ENCODE results near the gene HOXA10.

Gene HOXA10

DNA sequence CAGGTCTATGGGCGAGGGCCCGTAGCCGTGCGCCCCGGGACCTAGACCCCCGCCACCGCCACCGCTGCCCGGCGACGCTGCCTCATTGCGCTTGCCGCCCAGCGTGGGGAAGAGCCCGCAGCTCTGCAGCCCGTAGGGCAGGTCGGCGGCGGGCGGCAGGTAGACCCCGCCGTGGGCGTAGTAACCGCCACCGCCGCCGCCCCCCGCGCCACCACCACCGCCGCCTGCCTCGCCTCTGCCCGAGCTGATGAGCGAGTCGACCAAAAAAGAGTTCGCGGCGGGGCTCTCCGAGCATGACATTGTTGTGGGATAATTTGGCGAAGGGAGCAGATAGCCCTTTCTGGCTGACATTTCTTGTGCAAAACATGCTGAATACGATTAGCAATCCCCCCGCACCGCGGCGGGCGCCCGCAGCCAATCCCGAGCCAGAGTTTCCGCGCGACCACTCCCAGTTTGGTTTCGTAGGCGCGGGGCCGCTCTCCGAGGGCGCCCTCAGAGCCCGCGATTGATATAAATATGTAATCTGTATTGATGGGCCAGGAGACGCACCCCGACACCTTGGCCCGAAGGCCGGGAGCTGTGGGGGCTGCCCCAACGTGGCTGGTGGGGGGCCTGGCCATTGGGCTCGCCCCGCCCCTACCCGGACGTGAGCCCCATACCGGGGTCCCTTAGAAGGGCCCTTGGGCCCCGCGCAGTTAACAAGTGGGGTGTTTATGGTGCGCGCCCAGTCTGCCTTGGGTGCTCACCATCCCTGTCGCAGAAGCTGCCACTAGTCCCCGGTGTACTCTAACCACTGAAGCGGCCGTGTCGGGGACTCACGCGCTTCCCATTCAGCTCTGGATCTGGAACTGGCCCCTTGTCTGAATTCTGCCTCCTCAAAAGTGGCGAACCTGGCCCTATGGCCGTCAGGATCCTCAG, at the start of gene HOXA10:
HOXA10 (minus strand) TSS at position 365 of the 918 bp plus-strand sequence; CDS start at position 351, 14 bp downstream.
- DNase-seq: no peak

DNA sequence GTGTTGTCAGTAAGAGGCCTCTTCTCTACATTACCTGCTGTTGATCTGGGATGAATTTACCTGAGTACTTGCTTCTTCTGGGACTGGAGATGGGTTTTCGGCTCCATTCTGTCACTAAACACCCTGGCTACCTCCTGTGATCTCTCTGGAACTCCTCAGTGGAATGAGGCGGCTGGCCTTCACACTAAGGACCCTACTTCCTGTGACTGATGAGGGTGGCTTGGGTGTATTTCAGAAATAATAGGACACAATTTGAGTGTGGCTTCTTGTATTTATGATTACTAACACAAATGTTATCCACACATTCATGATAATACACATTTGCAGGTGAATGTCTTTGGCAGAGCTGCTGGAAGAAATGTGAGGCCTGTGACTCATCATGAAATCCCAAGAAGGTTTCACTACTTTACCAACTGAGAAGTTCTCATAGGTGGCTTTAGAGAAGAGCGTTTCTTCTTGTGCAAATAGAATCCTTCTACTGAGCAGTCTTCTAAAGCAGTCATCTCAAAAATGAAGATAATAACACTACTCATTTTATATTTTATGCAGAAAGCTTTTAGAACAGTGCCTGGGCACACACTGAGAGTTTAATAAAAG, 47.2 kb upstream of the HOXA10 start:
- DNase-seq: no peak

DNA sequence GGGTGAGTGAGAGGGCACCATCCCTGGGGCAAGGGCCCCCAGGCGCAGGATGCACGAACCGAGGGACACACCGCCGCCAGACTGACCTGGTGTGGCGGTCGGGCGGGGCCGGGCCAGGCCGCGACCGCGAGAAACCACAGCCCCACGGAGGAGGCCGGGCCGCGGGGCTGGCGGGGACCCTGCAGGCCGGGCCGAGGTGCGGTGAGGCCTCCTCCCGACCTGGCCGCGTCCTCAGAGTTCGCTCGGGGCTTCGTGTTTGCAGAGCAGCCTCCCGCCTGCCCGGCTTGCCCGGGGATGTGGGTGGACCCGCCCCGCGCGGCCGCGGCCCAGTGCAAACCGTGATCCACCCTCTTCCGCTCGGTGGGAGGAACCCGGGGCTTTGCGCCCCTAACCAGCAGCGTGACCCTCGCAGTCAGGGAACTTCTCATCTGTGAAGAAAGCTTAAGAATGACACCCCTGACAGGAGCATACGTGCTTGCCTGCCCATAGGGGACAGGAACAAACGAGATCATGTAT, 46.4 kb upstream of the HOXA10 start:
- DNase-seq: no peak

DNA sequence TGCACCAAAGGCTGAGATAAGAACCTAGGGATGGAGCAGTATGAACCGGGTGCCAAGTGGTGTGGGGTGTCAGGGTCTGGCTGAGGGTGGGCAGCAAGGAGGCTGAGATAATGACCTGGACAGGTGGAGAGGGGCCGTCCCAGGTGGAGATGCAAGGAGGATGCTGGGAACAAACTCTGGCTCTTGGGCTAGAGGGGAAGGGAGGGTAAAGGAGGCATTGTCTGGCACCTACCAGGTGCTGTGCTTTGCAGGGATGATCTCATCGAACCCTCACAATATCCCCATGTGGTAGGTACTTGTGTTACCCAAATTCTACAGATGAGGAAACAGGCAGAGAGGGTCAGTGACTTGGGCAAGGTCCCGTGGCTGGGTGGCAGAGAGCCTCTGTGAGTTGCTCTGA, 45.7 kb upstream of the HOXA10 start:
- DNase-seq: no peak

DNA sequence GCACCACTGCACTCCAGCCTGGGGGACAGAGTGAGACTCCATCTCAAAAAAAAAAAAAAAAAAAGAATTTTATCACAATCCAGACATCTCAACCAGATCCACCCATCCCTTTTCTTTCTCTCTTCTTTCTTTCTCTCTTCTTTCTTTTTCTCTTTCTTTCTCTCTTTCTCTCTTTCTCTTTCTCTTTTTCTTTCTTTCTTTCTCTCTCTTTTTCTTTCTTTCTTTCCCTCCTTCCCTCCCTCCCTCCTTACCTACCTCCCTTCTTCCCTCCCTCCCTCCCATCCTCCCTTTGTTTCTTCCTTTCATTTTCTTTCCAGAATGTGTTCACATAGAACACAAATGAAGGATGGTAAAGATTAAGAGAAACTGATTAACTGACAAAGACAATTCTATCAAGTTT, 43.8 kb upstream of the HOXA10 start:
- no peak for DNase-seq

DNA sequence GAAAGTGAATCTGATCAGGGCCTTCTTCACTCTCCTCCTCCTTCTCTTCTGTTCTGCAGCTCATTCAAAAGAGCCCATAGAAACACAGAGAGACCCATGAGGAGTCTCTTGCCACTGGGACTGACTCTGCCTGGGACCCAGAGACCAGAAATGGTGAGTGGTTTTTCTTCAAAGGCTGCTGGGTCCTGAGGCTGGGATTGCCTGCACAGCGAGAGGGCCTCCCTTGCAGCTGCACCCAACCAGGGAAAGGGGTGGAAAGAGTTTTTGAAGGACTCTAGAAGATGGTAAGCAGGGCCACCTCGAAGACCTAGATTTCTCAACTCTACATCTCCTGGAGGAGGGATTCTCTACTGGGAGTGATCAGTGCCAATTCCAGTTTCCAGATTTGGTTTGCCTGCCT, 41.2 kb upstream of the HOXA10 start:
- no peak for DNase-seq

DNA sequence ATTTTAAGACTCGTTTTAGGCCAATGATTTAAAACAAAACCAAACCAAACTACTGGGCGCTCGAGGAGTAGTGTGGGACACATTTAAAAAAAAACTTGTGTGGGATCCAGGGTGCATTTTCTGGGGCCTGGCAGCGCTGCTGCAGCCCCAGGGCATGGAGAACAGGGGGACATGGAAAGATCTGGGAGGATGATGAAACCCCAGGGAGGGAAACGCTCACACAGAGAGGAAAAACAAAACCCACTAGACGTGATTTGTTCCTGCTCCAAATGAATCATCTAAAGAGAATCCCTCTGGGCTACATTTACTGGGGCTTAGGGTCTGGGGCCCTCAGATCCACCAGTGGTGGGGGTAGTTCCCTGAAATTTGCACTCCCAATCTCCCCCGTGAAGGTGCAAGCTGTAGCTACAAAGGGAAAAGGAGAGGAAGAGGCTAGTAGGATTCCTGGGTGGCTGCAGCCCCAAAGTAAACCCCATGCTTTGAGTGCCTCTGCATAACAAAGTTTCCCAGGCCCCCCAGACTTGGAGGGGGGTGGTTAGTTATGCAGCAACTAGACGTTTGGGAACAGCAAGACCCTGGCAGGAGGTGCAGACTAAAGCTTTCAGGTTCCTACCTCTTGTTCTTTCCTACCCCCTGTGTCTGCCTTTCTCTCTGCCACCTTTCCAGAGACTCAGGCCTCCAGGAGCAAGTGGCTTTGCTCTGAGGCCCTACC, 40.3 kb upstream of the HOXA10 start:
- no peak for DNase-seq

DNA sequence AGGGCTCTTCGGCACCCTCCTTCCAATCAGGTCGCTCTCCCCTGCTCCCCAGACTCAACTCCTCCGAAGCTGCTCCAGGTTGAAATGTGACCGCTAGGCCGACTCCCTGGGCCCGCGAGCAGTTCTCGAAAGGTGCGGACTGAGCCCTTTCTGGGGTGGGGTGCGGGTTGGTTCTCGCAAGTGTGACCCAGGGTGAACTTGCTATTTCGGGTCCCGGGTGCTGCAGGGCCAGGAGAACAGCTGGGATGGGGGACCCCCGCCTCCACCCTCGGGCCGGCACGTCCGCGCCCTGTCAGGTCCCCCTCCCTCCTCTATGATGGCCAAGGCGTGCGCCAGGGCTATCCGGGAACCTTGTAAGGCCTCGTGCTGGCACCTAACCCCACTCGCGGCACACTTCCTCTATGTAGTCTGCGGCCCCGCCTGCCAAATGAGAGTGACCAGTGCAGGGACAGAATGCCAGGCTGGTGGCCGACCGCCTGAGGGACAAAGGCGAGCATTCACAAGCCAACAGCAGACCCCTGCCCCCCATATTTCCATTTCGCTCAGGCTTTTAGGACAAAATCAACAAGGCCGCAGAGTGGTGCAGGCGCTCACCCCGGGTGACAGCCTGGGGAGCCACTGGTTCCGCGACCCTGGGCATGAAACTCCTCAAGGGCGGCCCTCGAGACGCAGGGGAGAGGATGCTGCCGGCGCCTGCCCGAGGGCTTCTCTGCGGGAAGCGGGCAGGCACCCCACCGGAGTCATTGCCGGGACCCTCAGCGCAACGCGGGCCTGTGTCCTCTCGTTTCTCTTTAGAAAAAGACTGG, 39.5 kb upstream of the HOXA10 start:
- no peak for DNase-seq

DNA sequence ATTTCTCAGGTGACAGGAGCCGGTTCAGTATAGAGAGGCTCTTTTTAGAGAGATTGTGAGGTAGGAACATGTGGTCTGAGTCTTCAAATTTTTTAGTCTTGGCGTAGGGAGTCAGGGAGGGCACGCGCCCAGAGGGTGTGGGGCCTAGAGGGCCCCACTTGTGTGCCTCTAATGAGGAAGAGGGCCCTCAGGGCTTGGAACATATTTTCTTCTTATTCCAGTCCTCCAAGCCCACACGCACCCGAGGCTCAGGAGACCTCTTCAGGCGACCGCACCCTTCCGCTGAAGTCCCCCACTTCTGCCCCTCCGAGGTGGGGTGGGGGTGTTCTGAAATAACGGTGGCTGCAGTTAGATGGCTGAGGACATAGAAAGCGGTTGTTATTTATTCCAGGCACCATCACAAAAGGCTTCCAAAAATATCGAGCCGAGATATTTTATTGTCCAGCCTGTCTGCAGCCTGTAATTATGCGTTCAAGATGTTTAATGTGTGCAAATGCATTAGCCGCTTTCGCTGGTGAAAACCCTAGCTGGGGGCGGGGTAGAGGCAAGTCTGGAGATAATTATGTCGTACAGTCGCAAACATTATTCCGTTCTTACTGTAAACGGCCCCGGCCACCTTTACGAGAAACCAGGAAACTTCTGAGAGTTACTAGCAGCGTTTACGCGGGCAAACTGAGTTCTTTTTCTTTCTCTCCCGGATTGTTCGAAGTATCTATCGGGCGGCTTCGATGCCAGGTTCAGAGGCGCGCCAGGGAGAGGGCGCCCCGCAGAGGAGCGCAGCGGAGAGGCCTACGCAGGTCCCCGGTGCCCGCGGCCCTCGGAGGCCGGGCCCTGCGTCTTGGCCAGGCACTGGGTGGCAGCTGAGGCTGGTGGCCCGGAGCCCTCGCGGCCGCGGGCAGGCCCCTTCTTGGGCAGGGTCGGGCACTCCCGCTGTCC, 38.6 kb upstream of the HOXA10 start:
- DNase-seq: no peak

DNA sequence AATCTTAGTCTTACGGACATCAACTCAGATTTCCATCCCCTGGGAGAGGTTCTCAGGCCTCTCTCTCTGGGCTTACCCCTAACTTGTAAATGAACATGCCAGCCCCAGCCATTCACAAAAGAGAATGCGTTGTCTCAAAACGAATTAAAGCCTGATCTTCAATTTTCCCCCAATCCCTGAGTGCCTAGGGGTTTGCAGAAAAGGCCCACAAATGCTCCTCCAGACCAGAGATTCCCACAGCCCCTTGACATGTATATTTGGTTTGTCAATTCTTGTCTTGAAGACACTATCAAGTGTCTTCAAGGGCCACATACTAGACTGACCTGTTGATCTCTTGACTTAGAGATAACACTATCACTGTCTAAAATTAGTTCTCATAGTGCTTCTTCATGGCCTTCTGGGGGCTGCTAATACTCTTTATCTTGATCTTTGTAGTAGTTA, 37.7 kb upstream of the HOXA10 start:
- no peak for DNase-seq

DNA sequence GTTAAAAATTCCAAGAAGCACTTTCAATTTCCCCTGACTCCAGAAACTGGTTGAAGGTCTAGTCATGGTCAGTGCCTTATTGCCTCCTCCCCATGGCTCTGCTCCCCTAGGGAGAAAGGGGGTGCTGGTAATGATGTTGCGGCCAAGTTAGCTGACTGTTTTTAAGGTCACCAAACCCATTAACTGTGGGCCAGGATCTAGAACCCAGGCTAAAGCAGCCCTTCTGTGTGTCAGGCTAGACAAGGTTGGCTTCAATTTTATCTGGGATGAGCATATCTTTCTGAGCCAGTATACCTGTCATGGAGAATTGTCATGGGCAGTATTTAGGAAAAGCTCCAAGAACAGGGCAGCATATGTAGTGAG, 36.9 kb upstream of the HOXA10 start:
- no peak for DNase-seq

DNA sequence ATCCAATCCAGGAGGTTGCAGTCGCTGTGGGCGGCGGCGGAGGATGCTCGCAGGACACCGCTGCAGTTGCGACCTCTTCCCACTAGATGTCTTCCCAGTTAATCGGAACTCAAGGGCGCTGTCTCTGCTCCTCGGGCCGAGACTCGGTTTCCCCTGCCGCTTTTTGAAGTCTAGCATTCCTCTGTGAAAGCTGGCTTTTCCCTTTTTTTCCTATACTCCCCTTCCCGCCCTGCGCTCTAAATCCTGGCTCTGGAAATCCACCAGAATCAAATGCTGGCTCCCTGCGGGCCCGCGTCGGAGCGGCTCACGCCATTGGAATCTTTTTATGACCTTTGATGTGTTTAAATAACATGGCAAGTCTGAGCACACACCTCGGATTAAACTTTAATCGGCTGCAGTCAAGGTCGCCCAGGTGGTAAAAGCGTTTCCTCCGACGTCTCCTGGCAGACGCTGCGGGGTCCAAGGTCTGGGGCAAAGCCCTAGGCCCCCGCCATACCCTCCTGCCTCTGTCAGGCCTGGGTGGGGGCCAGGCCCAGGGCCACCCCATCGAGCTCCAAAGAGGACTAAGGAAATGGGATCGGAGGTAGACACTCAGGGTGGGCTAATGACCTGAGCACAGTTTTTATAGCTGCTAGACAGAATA, 36.4 kb upstream of the HOXA10 start:
- peak in 3 of 14 donors; percentile 7 to 19 (median 18) for DNase-seq

DNA sequence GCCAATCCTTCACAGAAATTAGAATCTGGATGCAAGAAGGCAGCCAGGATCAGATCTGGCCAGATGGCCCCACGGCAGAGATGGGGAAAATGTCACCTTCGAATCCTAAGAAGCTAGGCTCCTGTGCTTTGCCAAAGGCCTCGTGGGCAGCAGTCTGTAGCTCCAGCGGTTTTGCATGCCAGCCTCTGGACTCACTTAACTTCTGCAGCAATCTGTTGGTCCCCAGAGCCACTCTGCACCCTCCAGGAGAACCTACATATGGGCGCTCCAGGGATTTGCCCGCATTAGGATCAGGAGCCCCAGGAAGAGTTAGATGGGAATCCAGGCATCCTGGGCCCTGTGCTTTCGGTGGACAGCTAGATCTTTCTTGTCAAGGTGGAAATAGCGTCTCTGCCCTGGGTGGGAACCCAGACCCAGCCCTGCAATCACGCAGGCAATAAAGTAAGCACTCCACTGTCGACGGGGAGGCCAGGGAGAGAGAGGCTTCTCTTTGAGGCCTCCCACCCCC, 35.9 kb upstream of the HOXA10 start:
- no peak for DNase-seq

DNA sequence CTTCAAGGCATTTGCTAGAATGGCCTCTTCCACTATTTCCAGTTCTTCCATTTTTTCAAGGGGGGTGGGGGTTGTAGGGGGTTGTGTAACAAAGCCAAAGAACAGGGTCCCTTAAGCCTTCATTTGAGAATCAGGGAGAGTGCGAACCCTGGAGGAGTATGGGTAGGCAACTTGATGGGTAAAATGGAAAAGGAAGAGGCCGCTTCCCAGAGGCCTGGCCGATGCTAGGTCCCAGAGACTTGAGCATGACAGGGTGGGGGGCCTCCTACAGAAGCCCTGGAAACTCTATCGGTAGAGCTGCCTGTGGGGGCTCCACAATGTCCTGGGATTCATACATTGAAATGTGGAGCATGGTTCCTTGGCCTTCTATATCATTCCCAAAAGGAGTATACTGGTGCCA, 34.9 kb upstream of the HOXA10 start:
- DNase-seq: no peak

DNA sequence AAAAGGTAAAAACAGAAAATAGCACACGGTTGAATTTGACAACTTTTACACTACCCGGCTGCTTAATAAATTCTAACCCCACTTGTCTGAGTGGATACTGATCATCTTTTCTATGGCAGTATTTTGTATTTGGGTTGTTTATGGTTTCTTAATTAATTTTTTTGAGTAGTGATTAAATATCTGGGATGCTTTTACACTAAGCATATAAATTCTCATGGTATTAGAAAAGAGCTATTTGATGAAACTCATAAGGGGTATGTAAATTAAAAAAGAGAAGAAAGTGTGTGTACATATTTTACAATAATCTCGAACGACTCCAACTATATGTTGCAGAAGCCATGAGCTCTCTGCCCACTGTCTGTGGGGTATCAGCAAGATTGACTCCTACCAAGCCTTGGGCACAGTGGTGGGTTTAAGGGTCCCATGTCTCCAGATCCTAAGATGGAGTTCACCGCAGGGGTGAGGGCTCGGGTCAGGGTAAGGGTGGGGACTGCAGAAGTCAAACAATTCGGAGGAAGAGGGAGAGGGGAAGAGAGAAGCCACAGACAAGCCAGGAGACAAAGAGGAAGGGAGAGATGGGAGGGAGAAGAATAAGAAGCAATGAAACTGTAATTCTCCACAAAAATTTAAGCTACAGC, 33.3 kb upstream of the HOXA10 start:
- DNase-seq: no peak

DNA sequence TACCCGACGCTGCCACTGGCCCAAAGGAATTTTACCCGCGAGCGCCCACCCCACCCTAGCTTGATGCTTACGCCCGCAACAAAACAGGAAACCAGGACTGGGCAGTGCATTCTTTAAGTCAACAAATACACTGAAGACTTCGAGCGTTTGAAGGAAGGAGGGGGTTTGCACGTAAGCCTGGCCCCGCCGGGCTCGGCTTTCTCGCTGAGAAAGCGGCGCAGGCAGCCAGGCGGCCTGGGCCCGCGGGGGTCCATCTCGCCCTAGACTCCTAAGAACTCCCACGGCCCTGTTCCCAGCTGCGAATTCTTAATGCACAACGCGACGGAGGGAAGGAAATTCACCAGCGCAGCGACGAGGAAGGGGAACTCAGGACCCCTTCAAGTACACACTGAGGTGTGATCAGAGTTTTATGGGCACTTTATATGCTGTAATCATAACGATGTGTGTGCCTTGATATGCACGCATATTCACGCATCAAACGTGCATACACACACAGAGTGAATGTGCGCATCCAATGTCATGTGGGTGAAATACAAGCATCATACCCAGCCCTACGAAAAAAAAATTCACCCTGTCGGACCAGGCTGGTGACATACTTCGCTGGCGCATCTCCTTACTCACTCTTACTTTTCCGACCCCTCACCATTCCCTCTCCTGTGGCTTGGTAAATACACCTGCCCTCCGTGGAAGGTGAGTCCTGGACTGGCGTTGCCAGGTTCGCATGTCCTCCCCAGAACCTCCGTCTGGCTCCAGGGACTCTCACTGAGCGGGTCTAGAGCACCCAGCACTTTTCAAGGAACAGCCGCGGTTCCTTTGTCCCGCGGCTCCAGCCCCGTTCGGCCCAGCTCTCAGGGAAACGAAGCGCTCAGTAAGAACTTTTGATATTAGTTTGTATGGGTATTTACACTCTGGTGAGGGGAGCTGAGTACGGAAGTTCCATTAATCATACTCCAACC, 31.5 kb upstream of the HOXA10 start:
- DNase-seq: no peak

DNA sequence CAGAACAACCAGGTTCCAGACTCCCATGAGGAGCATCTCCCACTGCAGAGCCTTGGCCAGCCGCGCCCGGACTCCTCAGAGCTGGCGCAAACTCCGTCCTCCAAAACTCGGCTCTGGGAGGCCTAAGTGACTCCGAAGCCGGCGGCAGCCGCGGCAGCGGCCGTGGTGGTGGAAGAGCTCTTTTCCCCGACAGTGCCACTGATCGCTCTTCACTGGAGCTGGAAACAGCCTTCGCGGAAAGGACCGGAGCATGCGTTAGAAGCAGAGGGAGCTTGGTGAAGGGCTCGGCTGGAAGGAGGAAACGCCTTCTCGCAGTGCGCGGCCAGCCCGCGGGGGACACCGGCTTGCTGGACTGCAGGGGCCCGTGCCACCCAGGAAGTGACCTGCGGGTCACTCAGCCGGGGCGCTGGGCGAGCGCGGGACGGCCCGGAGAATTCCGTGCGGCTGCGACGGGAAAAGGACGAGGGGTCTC, 30.8 kb upstream of the HOXA10 start:
- DNase-seq: no peak

DNA sequence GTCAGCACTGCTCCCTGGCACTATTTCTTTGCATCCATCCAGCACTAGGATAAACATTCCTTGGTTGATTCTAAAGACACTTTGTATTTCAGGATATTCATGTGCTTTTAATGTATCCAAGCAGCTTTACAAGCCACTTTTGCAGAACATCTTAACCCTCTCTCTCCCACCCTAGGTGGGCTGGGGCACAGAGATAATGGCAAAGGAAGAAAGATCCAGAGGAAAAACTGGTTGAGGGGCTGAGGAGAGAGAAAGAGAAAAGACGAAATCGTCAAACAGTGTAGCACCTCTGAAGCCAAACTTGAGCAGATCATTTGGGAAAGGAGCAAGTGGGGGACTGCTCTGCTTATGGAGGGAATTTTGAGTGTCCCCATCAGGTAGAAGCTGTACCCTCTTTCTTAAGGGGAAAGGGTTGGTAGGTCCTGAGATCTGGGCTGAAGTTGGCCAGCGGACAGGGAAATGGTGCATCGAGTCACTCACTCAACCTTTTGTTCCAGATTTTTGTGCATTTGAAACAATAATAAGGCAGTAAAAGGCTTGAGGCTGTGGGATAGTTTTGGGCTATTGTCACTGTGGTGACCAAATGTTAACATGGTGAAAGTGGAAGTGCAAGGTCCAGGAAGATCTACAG, 30.0 kb upstream of the HOXA10 start:
- no peak for DNase-seq

All from C1 segment of cervical spinal cord (tissue), 14 donors.